HL-60 (cell line): ENCODE data around the gene MAP1B.
A peak's percentile ranks its signal among the peaks of the same experiment; 100 is the strongest.

Source experiments
- DNase-seq, 2 experiments: peaks; one replicate each; pipeline ENCODE4 v3.0.0-alpha.2; 2010 to 2020; ENCODE audit warnings: low read depth in 1 of 2, low spot score in 1 of 2
- H3K27ac ChIP-seq: fragments of 250-450 bp; sonication (Bioruptor Pico); replicated peaks from 2 replicates; pipeline ENCODE4 v1.5.1; 2020; ENCODE audit warnings: mild to moderate bottlenecking, moderate library complexity
- H3K27me3 ChIP-seq: fragments of 250-450 bp; sonication (Bioruptor Pico); 2 replicates; pipeline ENCODE4 v1.5.1; 2021; ENCODE audit warnings: mild to moderate bottlenecking, moderate library complexity; ENCODE audit not compliant: insufficient read depth, poor library complexity, severe bottlenecking
- H3K4me3 ChIP-seq: replicated peaks from 2 replicates; pipeline ENCODE4 v1.5.1; 2011; ENCODE audit warnings: mild to moderate bottlenecking, control low read depth, low read length; ENCODE audit not compliant: insufficient read depth
- GABPA ChIP-seq: IDR thresholded peaks from 2 replicates; pipeline ENCODE4 v1.6.1; 2012; ENCODE audit warnings: low read depth
- POLR2AphosphoS5 ChIP-seq: IDR thresholded peaks from 2 replicates; pipeline ENCODE4 v1.6.1; 2012; ENCODE audit warnings: low read depth
- SPI1 ChIP-seq: IDR thresholded peaks from 2 replicates; pipeline ENCODE4 v1.6.1; 2012; ENCODE audit warnings: low read depth, mild to moderate bottlenecking, borderline replicate concordance
- TF ChIP-seq, protein P1 (sequence below): IDR thresholded peaks from one replicate; pipeline ENCODE4 v1.5.1; 2011; ENCODE audit warnings: low read length, control low read depth, inconsistent platforms; ENCODE audit not compliant: insufficient read depth
- TF ChIP-seq, protein P2 (sequence below): IDR thresholded peaks from 2 replicates; pipeline ENCODE4 v1.6.1; 2012; ENCODE audit warnings: low read depth; ENCODE audit not compliant: insufficient replicate concordance

MAP1B gene

DNA sequence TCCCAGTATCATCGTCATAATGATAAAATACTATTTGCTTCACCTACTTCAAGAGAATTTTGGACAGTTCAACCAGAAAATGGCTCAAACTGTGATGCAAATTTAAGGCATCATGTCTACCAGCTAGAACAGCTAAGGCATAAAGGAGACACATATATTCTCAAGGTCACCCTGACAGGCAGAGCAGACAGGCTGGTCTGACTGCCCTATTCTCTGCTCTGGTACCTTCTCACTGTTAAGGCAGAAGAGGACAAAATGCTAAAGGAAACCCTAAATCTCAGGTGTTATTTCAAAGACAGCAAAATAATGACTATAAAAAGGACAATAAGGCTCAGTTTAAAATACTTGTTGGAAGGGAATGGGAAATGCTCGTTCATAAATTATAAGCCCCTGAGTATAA lies 125.6 kb downstream of the MAP1B start:
- Histone ChIP-seq H3K4me3 (no peak overlapping the region), H3K27ac (peak overlapping the region; percentile 50; the same call in 1 of the 2 replicates), H3K27me3 (no peaks in the 10 kb centered on the region)
- TF ChIP-seq, protein P1, sequence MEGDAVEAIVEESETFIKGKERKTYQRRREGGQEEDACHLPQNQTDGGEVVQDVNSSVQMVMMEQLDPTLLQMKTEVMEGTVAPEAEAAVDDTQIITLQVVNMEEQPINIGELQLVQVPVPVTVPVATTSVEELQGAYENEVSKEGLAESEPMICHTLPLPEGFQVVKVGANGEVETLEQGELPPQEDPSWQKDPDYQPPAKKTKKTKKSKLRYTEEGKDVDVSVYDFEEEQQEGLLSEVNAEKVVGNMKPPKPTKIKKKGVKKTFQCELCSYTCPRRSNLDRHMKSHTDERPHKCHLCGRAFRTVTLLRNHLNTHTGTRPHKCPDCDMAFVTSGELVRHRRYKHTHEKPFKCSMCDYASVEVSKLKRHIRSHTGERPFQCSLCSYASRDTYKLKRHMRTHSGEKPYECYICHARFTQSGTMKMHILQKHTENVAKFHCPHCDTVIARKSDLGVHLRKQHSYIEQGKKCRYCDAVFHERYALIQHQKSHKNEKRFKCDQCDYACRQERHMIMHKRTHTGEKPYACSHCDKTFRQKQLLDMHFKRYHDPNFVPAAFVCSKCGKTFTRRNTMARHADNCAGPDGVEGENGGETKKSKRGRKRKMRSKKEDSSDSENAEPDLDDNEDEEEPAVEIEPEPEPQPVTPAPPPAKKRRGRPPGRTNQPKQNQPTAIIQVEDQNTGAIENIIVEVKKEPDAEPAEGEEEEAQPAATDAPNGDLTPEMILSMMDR, result no peak
- TF ChIP-seq, protein P2, sequence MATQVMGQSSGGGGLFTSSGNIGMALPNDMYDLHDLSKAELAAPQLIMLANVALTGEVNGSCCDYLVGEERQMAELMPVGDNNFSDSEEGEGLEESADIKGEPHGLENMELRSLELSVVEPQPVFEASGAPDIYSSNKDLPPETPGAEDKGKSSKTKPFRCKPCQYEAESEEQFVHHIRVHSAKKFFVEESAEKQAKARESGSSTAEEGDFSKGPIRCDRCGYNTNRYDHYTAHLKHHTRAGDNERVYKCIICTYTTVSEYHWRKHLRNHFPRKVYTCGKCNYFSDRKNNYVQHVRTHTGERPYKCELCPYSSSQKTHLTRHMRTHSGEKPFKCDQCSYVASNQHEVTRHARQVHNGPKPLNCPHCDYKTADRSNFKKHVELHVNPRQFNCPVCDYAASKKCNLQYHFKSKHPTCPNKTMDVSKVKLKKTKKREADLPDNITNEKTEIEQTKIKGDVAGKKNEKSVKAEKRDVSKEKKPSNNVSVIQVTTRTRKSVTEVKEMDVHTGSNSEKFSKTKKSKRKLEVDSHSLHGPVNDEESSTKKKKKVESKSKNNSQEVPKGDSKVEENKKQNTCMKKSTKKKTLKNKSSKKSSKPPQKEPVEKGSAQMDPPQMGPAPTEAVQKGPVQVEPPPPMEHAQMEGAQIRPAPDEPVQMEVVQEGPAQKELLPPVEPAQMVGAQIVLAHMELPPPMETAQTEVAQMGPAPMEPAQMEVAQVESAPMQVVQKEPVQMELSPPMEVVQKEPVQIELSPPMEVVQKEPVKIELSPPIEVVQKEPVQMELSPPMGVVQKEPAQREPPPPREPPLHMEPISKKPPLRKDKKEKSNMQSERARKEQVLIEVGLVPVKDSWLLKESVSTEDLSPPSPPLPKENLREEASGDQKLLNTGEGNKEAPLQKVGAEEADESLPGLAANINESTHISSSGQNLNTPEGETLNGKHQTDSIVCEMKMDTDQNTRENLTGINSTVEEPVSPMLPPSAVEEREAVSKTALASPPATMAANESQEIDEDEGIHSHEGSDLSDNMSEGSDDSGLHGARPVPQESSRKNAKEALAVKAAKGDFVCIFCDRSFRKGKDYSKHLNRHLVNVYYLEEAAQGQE, result no peak
- TF ChIP-seq POLR2AphosphoS5, result no peak
- no peak for TF ChIP-seq GABPA
- TF ChIP-seq SPI1, result no peak
- DNase-seq, result no peak

DNA sequence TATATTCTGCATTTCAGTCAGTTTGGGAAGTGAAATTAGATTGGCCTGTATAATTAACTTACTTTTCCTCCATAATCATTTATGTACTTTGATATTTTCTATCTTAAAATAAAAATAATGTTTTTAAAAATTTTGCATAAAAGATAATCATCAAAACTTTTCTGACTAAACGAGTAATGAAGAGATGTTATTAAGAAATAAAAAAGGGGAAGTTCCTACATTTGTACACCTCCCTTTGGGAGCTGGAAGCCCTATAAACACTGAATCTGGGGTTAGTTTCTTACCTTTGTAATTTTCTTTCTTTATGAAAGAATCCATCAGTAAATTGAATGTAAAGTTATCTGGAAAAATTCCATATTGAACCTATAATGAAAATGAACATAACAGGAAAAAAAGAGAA lies 126.6 kb downstream of the MAP1B start:
- Histone ChIP-seq H3K27me3 (no peaks in the 10 kb centered on the region), H3K4me3 (no peak overlapping the region), H3K27ac (peak overlapping the region; percentile 16)
- no peak for TF ChIP-seq SPI1
- no peak for TF ChIP-seq POLR2AphosphoS5
- no peak for TF ChIP-seq GABPA
- TF ChIP-seq, protein P1, result no peak
- TF ChIP-seq, protein P2, result no peak
- DNase-seq, result no peak

DNA sequence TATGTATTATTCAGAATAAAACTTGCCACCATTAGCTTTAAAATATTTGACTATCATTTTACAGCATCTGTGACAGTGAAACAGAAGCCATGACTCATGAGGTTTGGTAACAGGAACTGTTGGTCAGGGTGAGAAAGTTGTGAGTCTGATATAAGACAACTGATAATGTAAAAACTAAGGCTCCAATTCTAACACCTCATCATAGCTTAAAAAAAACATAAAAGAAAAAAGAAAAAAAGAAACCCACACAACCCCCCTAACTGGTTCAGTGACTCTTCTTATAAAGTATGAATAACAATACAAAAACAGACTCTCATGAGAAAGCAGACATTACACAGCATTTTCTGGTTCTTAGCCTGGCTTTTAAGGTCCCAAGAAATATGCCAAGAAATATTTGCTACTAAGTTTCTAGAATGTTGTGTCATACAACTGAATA lies 127.0 kb downstream of the MAP1B start:
- DNase-seq, result peak in 1 of 2 experiments; percentile 16
- TF ChIP-seq, protein P2, result no peak
- TF ChIP-seq, protein P1, result no peak
- TF ChIP-seq GABPA (no peak), SPI1 (0 out of 2 replicates have a peak, but pooled peaks have one; percentile 4), POLR2AphosphoS5 (no peak)
- Histone ChIP-seq H3K27ac (peak overlapping the region; percentile 37; the same call in 1 of the 2 replicates), H3K27me3 (no peaks in the 10 kb centered on the region), H3K4me3 (no peak overlapping the region)
